HuH-7.5 (cell line): ENCODE results near the gene CFAP206.
A peak's percentile ranks its signal among the peaks of the same experiment; 100 is the strongest.
"Not testable (repeated sequence)": the region's sequence is repeated elsewhere in the genome, so short reads cannot be mapped to it uniquely, and the experiment has no call there.

Source experiments
- DNase-seq: peaks from one replicate; pipeline ENCODE4 v3.0.0; 2011; ENCODE audit warnings: low spot score

CFAP206 gene

DNA sequence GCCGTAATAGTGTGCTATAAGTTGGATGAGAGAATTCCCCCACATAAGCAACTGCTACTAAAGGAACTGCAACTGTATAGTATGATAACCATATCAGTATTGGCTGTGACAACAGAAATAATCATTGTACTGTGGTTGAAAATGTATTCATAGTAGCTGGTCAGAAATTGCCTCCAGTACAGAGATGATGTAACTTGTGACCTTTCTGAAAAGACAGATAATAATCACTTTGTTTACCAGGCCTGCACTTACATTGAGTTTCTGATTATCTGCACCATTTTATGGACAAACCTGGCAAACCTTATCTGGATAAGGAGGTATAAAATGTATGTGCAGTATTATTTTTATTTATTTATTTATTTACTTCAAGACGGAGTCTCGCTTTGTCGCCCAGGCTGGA, 19.0 kb downstream of the CFAP206 start:
- DNase-seq, result no peak

DNA sequence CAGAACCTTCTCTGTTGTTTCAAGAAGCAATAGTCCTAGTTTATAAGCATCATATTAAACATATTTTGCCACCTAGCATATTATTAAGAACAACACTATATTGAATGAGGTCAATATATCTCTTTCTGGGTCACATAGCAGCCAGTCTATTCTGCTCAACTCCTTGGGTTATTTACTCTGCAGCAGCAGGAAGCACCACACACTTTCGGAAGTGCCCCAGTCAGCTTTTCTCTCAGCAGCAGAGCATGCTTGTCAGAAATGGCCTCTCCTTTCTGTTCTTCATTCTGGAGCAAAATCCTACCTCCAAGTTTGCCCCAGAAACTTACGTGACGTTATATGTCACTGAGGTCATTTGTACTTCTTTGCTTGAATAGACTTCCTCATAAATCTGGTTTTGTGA, 22.7 kb downstream of the CFAP206 start:
- no peak for DNase-seq

DNA sequence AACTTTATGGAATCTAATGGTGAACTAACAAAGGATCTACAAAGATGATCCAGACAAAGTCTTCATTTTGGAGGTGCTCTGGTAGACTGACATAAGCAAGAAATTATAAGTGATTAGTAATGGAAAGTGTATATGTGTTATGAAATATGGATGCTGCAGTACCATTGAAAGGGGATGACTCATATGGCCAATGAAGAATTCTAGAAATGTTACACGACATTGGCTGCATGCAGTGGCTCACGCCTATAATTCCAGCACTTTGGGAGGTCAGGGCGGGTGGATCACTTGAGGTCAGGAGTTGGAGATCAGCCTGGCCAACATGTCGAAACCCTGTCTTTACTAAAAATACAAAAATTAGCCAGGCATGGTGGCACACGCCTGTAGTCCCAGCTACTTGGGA, 23.5 kb downstream of the CFAP206 start:
- DNase-seq, result no peak

DNA sequence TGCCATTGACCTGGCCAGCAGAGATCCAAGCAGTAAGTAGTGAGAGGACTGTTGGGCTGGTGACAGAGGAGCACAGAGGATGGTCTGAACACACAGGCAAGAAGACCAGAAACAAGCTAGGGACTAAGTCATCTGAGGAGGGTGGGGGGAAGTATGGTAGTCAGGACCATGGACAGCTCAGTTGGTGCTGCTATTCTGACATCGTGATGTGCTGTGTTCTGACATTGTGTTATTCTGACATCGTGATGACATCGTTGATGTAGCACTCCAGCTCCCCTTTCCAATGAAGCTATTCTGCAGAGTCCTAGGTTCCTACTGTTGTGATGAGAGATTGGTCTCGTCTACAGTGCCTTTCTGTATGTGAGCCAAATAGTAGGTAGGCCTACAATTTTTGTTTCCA, 28.7 kb downstream of the CFAP206 start:
- peak; percentile 29 for DNase-seq

DNA sequence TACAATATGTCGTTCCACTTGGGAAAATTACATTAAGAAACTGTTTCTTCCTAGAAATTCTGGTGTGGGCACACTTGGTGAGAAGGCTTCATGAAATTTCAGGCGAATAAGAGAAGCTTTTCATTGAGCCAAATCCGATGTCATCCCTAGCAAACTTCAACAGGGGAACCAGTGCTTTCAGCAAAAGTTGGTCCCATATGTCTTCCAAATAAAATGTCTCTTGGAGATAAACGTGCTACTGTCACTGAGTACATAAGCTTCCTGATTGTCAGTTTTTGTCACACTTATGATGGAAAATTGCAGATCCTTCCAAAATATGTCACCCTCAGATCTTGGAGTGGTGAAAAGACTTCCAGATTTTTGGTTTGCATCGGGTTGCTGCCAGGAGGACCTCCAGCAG, 33.9 kb downstream of the CFAP206 start:
- DNase-seq, result no peak

DNA sequence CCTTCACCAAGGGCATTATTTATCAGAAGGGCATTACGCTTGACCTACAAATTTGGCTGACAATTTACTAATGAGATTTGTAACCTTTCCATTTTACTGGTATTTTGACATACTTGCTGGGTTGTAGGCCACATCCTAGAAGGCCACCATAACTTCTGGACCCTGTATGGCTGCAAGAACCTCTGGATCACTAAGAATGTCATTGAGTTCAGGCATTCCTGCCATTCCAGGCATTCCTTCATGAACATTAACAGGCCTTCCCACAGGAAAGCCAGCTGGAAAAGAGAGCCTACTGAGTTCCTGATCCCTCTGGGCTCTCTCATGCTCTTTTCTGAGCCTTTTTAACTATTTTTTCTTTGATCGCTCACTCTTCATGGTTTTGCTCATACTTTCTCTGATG, 36.6 kb downstream of the CFAP206 start:
- no peak for DNase-seq

DNA sequence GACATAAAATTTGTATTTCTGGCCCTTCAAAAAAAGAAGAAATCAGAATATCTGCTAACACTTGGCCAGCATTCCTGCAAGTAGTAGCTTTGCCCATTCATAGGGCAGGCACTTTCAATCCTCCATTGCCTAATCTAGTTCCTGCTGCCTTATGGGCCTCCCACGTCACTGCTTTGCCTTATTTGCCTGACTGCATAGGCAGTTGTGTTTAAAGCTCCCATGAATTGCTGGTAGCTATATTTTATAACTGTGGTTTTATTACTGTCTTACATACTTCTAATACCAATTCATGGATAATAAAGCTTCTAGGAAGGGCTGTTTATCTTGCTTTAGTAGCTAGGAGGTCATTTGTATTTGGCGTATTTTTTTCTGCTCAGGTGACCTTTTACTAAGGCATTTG, 57.3 kb downstream of the CFAP206 start:
- DNase-seq, result no peak

DNA sequence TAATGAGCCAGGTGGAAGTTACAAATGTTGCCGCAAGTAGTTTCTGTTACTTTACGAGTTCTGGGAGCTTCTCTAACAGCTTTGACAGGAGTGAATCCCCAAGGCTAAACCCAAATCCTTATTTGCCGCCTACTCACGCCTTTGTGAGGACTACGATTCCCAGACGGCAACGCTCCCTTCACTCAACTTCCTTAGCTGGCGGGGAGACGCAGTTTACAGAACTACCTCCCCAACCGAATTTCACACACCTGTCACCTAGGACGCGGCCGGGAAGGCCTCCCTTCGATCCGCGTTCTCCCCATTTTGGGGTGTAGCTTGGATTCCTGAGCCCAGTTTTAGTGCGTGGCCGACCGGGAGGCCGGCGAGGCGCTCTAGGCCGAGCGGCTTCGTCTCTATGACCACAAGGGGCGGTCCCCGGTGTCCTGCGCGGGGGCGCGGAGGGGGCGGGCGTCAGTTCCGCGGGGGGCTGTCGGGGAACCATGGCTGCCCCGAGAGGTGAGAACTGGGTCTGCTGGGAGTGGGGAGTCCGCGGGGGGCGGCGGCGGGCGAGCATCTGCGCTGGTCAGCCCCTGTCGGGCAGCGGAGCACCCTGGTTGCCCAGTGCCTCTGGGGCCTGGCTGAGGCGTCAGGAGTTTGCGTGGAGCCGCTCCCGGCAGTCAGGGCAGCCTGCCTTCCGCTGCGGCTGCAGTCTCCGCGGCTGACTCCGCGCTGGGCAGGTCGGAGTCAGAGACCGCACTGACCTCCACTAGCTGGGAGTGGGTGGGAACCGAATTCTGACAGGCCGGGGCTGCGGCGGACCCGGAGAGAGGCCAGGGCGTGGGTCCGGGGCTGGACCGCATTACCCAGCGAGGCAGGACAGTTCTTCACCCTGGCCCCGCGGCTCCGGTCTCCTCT, 65.0 kb downstream of the CFAP206 start, which contains the start of gene SLC35A1:
TSS of gene SLC35A1 (plus strand) at position 450 of the 894 bp plus-strand sequence. CDS start at position 480, 30 bp downstream.
- DNase-seq, result peak; percentile 65

DNA sequence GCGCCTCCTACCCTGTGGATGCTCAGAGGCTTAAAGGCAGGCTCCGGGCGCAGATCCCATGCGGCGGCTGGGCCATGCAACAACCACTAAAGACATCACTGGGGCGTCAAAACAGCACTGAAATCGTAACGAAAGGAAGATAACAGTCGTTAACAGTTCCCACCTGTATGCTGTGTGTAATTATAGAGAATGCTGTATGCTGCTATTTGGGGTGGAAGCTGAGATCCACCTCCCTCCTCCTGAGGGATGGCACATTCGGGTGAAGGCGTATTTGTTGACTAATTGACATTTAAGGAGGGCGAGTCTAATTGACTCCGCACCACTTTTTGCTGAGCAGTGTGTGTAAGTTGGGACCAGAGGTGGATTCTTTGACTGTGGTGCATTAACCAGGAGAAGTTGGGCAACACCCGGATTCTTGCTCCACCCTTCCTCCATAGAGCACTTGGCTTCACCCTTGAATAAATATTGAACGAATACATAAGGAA, 65.7 kb downstream of the CFAP206 start:
- DNase-seq, result peak; percentile 33

DNA sequence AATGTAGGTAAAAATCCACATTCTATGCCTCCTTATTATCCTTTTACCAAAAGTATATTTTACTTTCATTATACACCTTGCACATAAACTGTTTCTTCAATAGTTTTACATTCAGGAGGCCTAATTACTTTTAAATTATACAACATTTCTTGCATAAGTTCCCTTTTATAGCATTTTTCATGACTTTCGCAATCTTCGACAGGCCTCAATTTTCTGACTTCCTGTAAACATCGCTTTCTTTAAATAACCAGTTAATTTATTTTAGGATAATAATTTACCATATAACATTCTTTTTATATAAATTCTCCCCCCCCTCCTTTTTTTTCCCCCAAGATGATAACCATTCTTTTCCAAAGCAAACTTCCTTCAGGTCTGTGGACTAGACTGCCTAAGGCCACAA, 74.2 kb downstream of the CFAP206 start:
- DNase-seq, result no peak

DNA sequence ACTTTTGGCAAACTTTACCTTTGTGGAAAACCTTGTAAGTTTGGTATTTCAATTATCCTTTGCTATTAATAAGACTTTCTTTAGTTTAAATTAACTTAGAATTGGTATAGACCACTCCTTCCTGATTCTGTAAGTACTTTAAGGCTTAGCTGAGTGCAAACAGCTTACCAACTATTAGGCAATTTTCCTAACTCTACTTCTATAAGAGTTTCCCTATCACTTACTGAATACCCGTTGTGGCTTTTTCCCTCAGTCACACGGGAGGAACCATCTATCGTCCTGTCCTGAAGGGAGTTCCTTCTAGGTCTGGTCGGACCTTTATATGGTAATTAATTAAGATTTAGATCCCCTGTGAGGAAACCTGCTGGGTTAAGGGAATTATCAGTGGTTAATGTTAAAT, 74.6 kb downstream of the CFAP206 start:
- no peak for DNase-seq

DNA sequence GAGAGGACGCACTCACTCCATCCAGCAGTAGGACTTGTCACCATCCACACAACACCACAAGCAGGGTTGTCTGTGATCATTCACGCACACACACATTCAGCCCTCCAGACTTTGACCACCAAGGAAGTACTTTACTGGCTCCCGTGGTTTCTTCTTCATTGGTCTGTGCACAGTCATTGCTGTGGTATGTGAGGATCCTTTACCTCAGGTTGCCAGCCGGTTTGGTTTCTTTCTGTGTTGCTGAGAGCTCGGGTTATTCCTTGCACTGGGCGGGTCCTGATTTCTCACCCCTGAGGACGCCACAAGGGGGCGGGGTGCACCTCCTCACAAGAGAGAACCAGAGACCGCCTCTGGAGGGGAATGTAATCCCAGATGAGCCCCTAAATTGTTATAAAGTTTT, 76.2 kb downstream of the CFAP206 start:
- no peak for DNase-seq

DNA sequence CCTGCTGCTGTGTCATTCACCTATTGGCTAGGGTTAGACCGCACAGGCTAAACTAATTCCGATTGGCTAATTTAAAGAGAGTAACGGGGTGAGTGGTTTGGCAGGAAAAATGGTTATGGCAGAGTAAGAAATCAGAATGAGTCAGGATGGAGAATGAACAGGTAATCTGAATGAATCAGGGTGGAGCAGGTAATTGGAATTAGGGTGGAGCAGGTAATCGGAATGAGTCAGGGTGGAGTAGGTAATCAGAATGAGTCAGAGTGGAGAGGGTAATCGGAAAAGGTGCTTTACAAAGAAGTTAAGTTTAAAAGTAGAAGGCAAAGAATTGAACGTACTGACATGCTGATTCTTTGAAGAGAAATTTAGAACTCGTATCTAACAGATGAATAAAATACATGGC, 76.7 kb downstream of the CFAP206 start:
- no peak for DNase-seq

DNA sequence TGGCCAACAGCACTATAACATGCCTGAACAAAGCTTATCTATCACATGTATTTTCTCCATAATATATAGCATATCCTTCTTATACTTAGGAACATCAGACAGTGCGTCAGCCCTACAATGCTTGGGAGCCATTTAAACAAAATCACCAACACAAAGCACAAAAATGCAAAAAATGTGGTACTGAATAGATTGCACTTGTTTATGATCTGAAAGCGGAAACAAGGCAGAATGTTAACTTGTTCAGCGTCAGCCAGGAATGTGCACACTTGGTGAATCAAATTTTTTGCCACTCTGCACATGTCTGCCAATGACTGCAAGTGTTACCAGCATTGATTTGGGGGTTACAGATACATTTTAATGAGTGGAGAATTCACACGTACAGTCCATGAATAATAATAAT, 79.8 kb downstream of the CFAP206 start:
- DNase-seq, result no peak

DNA sequence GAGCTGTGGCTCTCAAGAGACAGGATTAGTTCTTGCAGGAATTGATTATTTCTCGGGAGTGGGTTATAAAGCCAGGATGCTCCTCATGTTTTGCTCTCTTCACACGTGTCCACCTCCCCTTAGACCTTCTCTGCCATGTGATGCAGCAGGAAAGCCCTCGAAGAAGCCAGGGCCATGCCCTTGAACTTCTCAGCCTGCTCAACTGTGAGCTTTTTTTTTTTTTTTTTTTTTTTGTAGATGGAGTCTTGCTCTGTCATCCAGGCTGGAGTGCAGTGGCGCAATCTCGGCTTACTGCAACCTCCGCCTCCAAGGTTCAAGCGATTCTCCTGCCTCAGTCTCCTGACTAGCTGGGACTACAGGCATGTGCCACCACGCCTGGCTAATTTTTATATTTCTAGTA, 81.6 kb downstream of the CFAP206 start:
- not testable (repeated sequence) for DNase-seq

DNA sequence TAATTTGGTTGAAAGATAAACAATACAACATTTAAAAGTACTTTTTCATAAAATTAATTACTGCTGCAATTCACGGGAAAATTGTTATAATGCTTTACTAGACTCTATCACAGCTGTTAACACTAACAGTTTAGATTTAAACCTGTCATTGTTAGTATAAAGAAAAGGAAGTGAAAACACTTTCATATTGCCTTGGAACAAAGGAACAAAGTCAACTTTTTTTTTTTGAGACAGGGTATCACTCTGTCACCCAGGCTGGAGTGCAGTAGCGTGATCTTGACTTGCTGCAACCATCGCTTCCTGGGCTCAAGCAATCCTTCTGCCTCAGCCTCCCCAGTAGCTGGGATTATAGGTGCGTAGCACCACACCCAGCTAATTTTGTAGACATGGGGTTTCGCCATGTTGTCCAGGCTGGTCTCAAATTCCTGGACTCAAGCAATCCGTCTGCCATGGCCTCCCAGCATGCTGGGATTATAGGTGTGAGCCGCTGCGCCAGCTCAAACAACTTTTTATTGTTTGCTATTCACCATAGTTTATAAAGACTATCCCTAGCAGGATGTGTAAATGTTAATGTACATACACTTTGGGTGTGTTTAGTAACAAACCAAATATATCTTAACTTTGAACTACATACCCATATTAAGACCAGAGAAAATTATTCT, 87.1 kb downstream of the CFAP206 start:
- no peak for DNase-seq

DNA sequence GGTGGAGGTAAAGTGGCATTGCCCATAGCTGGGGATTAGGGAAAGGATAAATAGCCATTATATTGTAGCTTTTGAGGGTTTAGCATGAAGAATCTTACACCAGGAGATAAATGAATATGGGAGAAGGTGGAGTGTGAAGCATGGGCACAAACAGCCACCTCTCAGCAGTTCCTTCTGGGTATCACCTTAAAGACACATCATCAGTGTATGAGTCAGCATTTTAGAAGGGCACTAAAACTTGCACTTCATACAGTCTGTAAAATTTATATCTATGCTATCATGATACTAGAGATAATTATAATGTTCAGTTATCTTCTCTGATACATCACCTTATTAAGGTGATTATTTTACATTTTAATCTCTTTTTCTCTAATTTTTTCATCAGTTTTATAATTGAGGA, 90.3 kb downstream of the CFAP206 start:
- DNase-seq, result no peak

DNA sequence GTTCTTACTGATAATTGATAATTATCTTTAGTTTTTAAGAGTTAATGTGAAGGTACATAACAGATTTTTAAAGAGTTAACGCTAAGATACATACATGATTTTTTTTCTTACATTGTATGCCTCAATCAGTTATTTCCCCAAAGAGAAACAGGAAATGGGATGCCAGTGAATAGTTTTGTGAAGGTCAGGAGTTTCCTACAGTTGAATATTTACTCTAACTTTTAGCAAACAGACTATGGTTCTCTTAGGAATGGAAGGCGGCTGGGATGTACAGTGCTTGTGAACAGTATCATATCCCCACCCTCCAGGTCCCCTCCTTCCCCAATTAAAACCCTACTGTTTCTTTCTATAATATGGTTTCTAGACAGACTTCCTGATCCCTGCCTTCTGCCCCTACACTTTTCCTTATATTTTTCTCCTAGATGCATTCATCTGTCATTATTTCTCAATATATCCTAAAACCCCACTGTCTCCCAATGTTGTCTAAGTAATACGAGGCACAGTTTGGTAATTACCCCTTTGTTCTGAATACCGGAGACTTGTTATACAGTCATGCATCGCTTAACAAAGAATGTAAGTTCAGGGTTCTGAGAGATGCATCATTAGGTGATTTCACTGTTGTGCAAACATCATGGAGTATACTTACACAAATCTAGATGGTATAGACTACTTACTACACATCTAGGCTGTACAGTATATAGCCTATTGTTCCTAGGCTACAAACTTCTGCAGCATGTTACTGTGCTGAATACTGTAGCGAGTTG, 94.2 kb downstream of the CFAP206 start:
- DNase-seq, result no peak

DNA sequence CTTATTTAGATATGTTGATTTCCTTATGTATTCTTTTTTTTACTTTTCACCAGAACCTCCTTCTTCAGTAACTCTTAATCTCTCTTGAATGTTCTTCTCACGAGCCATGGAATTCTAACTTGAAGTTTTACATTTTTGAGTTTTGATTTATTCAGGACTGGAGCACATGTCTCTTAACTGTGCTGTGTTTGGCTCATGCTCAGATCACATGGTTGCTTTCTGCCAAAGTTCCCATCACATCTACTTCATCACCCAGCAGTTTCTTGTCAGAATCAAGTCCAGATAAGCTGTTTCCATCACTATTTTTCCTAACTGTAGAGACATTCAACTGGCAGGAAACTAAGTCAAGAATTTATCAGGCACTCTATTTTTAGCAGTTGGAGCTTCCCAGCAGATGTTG, 96.7 kb downstream of the CFAP206 start:
- DNase-seq, result no peak
